AG04450 (cell line): Measurements from ENCODE around the gene ZBTB7C. TPM values are rescaled to one million over a fixed set of nuclear protein-coding genes. Genes with fewer than 3 reads are reported as not detected.

Experiments used
- CTCF ChIA-PET: fragments of 300-600, 350-600 bp; formaldehyde crosslinking; extraction: SDS; loops from one replicate; lab custom pipeline; 2022; ENCODE audit warnings: antibody characterized with exemption, inconsistent platforms; lab: Charles Lee
- POLR2A ChIA-PET: fragments of 350-600 bp; formaldehyde crosslinking; extraction: SDS; loops from one replicate; lab custom pipeline; 2021; ENCODE audit warnings: antibody characterized with exemption, inconsistent platforms; lab: Yijun Ruan, JAX
- DNase-seq: peaks from one replicate; pipeline ENCODE4 v3.0.0-alpha.2; 2011; ENCODE audit warnings: low read depth, low spot score
- H3K27ac ChIP-seq: one replicate; pipeline ENCODE4 v1.5.1; 2012; ENCODE audit warnings: low read depth, low read length, control low read depth
- H3K27me3 ChIP-seq: one replicate; pipeline ENCODE4 v1.6.0; 2012; ENCODE audit warnings: low read length; ENCODE audit not compliant: control insufficient read depth, insufficient read depth
- H3K4me3 ChIP-seq: 2 replicates; pipeline ENCODE4 v1.5.1; 2011; ENCODE audit warnings: mild to moderate bottlenecking, low read depth, low read length, control low read depth
- H3K9me3 ChIP-seq: 2 replicates; pipeline ENCODE4 v1.5.1; 2012; ENCODE audit warnings: low read length; ENCODE audit not compliant: control insufficient read depth, insufficient read depth
- polyA plus RNA-seq: library from polyadenylated mRNA; depleted of rRNA; stranded (reverse); fragments of >200 nt; gene quantifications from 2 replicates; pipeline ENCODE4 v1.2.3, GENCODE V29; 2011
- TF ChIP-seq, protein P1 (sequence below): IDR thresholded peaks from 2 replicates; pipeline ENCODE4 v1.5.1; 2011; ENCODE audit warnings: low read depth, low read length, control low read depth, inconsistent platforms

ZBTB7C gene
- polyA plus RNA-seq, 1 experiment, result not detected

DNA sequence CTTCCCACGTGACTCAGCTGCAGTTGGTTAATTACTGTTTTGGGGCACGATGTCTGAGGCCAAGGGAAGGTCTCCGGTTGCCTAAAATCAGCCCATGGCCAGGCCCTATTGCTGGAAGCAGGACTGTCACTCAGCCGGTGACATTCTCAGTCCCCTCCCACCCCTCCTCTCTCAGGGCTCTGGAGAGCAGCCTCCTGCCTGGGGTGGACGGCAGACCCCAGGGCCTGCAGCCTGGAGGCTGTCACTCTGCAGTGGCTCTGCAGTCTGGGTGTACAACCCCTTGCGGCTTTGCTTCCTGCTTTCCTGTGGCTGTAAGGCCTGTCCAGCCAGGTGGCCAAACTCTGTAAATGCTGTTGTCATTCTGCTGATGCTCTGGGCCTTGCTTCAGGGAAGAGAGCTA is 32.8 kb downstream of the ZBTB7C start:
- TF ChIP-seq, protein P1, sequence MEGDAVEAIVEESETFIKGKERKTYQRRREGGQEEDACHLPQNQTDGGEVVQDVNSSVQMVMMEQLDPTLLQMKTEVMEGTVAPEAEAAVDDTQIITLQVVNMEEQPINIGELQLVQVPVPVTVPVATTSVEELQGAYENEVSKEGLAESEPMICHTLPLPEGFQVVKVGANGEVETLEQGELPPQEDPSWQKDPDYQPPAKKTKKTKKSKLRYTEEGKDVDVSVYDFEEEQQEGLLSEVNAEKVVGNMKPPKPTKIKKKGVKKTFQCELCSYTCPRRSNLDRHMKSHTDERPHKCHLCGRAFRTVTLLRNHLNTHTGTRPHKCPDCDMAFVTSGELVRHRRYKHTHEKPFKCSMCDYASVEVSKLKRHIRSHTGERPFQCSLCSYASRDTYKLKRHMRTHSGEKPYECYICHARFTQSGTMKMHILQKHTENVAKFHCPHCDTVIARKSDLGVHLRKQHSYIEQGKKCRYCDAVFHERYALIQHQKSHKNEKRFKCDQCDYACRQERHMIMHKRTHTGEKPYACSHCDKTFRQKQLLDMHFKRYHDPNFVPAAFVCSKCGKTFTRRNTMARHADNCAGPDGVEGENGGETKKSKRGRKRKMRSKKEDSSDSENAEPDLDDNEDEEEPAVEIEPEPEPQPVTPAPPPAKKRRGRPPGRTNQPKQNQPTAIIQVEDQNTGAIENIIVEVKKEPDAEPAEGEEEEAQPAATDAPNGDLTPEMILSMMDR, result no peak
- Histone ChIP-seq H3K4me3 (no peak overlapping the region), H3K27me3 (peaks cover 11% of the 10 kb centered on the region), H3K9me3 (no peaks in the 10 kb centered on the region), H3K27ac (no peak overlapping the region)
- ChIA-PET CTCF (no interaction called here), POLR2A (no interaction called here)
- no peak for DNase-seq

DNA sequence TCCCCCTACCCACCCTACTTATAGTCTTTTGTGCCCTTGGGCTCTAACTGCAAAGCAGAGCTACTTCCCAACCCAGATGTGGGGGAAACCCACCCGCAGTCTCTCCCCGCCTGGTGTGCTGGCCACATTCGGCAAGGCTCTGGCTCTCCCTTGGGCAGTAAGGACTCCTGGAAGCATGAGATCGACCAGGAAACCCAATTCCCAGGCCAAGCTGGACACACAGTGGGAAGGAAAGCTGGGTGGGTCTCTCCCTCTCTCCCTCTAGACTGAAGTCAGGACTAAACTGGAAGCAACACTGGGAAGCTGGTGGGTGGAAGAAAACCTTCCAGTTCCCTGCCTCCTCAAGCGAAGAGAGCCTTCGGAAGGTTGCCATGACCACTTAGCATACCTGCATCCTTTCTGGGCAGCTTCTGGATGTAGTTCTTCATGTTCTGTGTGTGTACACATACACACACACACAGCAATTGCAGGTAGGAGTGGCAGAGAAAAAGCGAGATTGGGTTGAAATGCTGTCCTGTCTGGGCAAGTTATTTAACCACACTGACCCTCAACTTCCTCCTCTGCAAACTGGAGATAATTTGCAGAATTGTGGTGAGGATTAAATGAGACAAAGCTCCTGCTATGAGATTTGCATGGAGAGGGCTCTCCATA is 33.9 kb downstream of the ZBTB7C start:
- no peak for DNase-seq

DNA sequence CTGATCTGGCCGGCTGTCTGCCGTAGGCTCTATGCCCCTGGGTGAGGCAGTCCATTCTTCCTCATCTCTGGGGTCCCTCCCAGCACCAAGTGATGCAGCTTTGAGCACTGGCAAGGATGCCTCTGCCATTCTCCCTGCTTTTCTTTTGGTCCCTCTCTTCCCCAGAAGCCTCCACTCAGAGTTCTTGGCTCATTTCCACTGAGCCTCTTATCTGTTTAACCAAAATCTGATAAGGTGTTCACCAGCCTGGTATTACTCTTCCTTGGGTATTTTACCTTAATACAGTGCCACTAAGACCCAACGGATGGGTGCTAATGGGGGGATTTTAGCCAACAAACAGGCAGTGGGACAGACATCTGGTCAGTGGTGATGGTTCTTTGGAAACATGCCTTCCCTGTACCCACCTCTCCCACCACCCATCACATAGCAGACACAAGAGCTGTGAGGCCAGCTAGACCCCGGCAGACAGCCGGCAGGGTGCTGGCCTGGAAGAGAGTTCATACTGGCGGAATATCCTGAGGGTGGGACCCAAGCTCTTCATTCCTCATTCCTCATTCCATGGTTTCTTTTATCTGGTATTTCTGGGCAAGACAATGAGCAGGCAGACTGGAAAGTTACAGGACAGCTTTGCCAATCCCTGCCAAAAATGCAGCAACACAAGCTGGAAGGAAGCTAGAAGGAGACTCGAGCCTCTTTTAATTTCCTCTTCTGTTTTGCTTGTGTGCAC is 34.6 kb downstream of the ZBTB7C start:
- Histone ChIP-seq H3K27ac (no peak overlapping the region), H3K9me3 (no peaks in the 10 kb centered on the region), H3K27me3 (peaks cover 8% of the 10 kb centered on the region), H3K4me3 (no peak overlapping the region)
- POLR2A ChIA-PET, result no interaction called here
- CTCF ChIA-PET, result no interaction called here
- no peak for DNase-seq
- TF ChIP-seq, protein P1, result no peak

More for the DNA sequence above, 33.9 kb downstream of the ZBTB7C start:
- ChIA-PET POLR2A (no interaction called here), CTCF (no interaction called here)
- peaks cover 8% of the 10 kb centered on the region for H3K27me3 ChIP-seq
- no peak overlapping the region for H3K4me3 ChIP-seq
- no peaks in the 10 kb centered on the region for H3K9me3 ChIP-seq
- no peak overlapping the region for H3K27ac ChIP-seq
- TF ChIP-seq, protein P1, result no peak

DNA sequence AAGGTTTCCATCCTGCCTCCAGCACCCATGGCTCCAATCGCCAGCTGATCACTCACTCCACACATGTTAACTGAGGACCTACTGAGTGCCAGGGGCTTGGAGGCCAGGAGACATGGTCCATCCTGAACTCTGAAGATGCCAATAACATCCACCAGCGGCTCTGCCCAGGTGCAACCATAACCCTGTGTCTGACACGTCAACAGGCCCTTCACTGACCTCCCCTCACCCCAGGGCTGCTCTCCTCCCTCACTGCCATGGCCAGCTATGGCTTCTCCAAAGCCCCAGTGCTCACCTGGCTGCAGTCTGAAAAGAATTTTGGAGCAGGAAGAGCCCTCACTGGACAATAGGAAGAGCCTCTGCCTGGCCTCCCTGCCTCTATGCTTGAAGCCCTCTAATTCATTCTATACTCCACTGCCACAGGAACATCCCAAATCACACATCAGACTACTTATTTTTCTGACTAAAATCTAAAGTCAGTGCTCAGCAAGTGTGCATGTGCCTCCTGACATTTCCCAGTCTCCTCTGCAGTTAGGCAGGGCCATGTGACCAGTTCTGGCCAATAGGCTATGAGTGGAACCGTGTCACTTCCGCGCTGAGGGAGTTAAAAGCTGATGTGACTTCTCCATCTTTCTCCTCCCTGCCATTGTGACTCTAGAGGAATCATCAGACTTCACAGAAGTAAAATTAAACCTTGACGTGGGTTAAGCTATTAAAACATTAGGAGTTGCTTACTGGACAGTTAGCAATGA is 37.2 kb downstream of the ZBTB7C start:
- ChIA-PET CTCF (no interaction called here), POLR2A (no interaction called here)
- no peaks in the 10 kb centered on the region for H3K9me3 ChIP-seq
- no peak overlapping the region for H3K27ac ChIP-seq
- peaks cover 8% of the 10 kb centered on the region for H3K27me3 ChIP-seq
- DNase-seq, result no peak
- no peak overlapping the region for H3K4me3 ChIP-seq
- TF ChIP-seq, protein P1, result no peak
